ENCODE measurements around the gene LRRK1.

DNA sequence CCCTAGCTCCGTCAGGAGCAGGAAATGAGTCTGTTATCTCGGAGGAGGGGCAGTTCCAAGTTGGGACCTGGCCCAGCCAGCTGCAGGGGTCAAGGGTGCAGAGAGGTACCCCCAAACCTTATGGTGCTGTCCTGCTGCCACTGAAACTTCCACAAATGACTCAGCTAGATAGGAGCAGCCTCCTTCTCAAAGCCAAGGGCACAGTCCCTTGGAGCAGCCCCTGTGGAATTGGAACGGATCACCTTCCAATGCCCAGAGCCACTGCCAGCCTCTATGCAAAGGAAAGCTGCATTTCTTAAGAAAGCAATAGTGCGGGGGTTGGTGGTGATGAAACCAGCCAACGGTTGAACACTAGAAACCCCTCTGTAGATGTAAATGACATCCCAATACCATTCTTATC is 19.6 kb upstream of the LRRK1 start:
- TF ChIP-seq RFX5 (IDR thresholded peaks at IDR 0.05) (no peak), NFE2L2 (conservative IDR thresholded peaks at IDR 0.05; ENCODE audit: low read length) (no peak), CEBPB (IDR thresholded peaks at IDR 0.05) (no peak), RAD21 (conservative IDR thresholded peaks at IDR 0.05 in 1 of 2, IDR thresholded peaks at IDR 0.05 in 1 of 2) (no peak), EHMT2 (IDR thresholded peaks at IDR 0.05; ENCODE audit: low read depth) (no peak), ZSCAN20 (CRISPR knock-in tag; IDR thresholded peaks at IDR 0.05) (no peak), JUNB (IDR thresholded peaks at IDR 0.05) (no peak), CTCF (IDR thresholded peaks at IDR 0.05) (no peak), POLR2A (IDR thresholded peaks at IDR 0.05; ENCODE audit: low read length) (no peak), CHD4 (IDR thresholded peaks at IDR 0.05; ENCODE audit: borderline replicate concordance) (no peak), RNF2 (IDR thresholded peaks at IDR 0.05; ENCODE audit: borderline replicate concordance, low read depth) (no peak)
- TF ChIP-seq, protein P1, sequence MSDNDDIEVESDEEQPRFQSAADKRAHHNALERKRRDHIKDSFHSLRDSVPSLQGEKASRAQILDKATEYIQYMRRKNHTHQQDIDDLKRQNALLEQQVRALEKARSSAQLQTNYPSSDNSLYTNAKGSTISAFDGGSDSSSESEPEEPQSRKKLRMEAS (IDR thresholded peaks at IDR 0.05), result no peak
- TF ChIP-seq, protein P2, sequence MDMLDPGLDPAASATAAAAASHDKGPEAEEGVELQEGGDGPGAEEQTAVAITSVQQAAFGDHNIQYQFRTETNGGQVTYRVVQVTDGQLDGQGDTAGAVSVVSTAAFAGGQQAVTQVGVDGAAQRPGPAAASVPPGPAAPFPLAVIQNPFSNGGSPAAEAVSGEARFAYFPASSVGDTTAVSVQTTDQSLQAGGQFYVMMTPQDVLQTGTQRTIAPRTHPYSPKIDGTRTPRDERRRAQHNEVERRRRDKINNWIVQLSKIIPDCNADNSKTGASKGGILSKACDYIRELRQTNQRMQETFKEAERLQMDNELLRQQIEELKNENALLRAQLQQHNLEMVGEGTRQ (IDR thresholded peaks at IDR 0.05), result no peak

Measured in A549 (cell line).